HG02870 (cell line): ENCODE results near the gene C9orf152.
"Not testable (repeated sequence)": the region's sequence is repeated elsewhere in the genome, so short reads cannot be mapped to it uniquely, and the experiment has no call there.

Experiments
- ATAC-seq: cut with Tn5 transposase; IDR thresholded peaks from one replicate; pipeline ENCODE4 v1.9.1; 2021; ENCODE audit warnings: mild to moderate bottlenecking, moderate library complexity; ENCODE audit not compliant: unreplicated experiment

Gene C9orf152, protein sequence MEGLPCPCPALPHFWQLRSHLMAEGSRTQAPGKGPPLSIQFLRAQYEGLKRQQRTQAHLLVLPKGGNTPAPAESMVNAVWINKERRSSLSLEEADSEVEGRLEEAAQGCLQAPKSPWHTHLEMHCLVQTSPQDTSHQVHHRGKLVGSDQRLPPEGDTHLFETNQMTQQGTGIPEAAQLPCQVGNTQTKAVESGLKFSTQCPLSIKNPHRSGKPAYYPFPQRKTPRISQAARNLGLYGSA

DNA sequence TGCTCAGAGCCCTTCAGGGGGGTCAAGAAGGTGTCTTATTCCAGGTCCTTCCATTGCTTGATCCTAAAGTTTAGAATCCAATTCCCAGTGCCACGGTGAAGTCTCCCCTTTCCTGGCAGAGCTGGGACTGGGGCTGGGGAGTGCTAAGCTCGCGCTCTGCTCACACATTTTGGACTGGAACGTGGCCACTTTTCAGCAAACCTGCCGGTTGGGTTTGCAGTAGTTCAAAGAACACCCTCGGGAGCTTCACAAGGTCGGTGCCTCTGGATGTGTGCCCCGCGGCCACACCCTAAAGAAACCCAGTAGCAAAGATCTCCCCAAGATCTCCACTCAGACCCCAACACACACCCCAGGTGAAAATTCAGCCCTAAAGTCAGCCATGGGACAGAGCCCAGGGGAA, at the start of gene C9orf152:
Gene C9orf152, minus strand, starts transcription at position 129 of the 400 bp plus-strand sequence. CDS start 580 bp downstream, outside the sequence.
- no peak for ATAC-seq

DNA sequence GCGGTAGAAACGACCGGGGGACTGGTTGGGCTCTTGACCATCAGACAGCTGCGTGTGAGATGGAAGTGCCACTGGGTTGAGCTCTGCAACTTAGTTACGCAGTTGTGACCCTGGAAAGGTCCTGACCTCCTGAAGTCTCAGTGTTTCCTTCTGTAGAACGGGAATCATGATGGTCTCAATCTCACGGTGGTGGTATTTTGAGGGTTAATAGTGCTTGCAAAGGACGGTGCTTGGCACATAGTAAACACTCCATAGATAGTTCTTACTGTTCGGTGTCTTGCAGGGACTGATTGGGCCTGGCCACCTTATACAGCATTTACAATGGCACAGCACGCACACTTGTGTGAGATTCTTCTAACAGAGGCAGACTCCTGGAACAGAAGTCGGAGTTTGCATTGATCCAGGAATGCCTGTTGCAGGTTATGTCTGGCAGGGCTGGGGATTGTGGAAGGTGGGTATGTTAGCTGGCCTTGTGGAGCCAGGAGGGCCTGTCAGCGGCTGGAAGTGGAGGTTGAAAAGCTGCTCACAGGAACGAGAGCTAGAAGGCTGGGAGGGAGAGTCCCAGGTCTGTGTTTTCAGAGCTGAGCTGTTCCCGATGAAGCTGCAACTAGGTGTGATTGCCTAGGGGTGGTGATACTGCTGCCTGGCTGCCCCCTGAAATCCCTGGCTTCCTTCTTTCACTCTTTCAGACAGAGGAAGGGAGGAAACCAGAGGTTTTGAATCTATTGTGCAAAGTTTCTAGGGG, 49.3 kb upstream of the C9orf152 start:
- no peak for ATAC-seq

DNA sequence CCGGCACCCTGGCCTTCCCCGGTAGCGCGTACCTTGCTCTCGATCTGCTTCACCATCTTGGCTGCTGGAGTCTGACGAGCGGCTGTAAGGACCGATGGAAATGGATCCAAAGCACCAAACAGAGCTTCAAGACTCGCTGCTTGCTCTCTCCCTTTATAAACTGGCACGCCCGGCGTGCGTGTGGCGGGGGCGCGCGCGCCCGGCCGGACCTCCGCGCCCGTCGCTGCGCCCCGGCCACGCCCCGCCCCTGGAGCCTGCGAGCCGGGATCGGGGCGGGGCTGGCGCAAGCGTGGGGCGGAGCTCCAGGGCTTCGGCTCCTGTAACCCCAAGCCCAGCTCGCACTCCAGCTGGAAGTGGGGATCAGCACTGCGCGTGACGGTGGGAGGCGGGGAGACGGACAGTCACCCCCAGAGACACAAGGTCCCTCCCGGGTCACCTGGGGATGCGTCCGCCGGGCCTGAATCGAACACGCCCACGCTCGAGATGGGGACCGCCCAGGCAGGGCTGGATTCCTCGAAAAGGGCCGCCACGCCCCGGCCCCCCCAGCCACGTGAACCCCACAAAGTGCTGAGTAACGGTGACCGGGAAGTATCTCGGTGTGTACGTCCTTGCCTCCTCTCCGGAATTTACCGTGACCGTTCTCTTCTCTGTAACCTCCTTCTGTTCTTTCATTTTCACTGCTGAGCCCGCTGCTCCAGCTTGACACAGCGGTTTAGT, 48.6 kb upstream of the C9orf152 start, which contains the start of gene TXN:
Gene TXN, minus strand, starts transcription at position 128 of the 717 bp plus-strand sequence. Its CDS starts 72 bp downstream, at position 56.
- peak; percentile 67 for ATAC-seq

DNA sequence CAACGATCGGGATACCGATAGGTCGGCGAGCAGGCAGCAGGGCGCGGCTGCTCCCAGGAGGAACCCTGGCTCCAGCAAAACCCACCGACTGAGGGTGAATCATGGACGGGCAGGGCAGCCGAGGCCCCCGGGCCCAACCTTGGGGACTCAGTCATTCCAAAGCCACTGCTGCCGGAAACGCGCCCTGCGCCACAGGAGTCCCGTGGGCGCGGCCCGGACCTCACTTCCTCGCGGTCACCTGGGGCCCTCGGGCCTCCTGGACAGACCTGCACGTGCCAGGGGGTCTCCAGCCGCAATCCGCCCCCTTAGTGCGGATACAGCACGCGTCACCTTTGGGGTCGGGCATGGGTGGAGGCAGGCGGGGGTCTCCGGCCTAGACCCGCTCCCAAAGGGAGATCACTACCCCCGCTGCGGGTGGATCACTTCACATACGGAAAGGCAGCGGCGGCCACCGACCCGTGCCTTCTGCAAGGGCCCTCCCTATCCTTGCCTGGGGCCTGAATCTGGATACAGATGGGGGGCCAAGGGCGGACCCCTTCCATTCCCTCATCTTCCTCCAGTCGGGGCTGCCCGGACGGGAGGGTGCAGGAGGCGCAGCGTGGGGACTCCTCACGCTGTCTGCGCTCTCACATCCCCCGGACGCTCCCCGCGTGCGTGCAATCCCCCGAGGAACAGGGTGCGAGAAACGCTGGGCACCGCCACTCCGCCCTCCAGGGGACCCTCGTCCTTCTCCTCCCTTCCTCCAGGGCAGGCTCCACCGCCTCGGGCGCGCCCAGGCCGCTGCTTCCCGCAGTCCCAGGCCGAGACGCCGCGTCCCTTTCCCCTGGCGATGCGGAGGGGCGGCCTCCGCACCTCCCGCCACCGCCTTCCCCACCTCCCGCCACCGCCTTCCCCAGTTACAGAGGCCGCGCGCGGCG, 47.8 kb upstream of the C9orf152 start:
- ATAC-seq, result peak; percentile 22

DNA sequence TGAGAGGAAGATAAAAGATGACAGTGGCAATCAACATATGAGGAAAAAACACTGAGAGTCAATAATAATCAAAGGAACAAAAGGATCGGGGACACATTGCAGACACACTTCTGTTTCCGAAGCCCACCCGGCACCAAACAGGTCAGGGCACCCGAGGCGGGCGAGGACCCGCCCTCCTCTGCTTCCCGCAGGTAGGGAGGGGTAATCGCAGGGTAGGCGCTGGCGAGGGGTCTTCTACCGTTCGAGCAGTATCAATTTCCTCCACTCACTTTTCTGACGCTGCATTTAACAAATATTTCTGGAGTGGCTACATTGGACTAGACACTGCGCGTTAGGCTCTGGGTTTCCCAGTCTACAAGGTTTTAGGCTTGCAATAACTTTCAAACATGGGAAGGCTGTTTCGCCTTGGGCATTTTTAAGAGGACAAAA, 47.1 kb upstream of the C9orf152 start:
- ATAC-seq, result no peak

DNA sequence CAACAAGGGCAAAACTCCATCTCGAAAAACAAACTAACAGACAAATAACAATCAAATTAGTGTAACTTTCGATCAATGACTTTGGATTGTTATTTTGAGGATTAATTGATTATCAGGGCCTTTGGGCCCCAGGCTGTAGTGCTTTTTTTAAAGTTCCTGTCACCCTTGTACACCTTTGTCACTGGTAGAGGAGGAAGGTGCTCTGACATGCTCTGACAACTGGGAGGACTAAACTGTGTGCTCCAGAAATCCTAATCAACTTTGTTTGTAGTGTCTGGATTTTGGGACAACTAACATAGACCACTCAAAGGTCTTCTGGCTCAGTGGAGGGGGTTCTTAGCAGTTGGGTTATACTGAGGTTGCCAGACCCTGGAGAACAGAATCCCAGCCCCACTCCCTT, 46.5 kb upstream of the C9orf152 start:
- no peak for ATAC-seq

DNA sequence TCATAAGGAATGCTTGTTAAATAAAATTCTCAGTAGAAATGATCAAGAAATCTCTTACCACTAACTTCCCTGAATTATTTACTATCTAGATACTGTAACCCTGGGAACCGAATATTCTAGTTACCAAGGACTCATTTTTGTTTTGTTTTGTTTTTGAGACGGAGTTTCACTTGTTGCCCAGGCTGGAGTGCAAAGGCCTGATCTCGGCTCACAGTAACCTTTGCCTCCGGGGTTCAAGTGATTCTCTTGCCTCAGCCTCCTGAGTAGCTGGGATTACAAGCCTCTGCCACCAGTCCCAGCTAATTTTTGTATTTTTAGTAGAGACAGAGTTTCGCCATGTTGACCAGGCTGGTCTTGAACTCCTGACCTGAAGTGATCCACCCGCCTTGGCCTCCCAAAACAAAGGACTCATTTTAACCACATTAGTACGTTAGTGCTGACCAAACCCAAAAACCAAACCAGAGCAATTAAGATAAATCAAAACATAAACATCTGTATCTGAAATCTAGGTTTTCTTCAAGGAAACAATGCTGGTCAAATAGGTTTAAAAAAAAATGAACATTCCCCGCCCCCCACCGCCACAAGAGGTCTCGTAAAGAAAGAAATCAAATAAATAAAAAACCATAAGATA, 44.7 kb upstream of the C9orf152 start:
- ATAC-seq, result no peak

DNA sequence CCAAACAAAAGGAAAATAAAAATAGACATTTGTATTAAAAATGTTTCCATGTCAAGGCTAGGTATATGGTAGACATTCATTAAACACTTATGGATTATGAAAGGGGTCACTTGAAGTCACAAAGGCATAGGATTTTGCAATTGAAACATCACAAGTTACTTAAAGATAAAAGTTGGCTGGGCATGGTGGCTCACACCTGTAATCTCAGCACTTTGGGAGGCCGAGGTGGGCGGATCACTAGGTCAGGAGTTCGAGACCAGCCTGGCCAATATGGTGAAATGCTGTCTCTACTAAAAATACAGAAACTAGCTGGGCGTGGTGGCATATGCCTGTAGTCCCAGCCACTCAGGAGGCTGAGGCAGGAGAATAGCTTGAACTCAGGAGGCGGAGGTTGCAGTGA, 43.8 kb upstream of the C9orf152 start:
- not testable (repeated sequence) for ATAC-seq

DNA sequence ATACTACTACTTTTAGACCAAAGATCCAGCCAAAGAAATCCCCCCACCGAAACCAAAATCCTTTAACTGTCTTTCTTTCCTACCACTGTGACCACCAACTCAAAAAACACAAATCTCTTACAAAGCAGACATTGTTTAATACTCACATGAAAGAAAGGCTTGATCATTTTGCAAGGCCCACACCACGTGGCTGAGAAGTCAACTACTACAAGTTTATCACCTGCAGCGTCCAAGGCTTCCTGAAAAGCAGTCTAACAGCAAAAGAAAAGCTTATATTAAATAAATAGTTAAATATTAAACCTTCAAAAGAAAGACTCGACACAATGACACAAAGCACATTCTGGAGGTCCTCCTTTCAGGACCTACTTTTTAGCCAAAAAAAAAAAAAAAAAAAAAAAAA, 43.3 kb upstream of the C9orf152 start:
- no peak for ATAC-seq

DNA sequence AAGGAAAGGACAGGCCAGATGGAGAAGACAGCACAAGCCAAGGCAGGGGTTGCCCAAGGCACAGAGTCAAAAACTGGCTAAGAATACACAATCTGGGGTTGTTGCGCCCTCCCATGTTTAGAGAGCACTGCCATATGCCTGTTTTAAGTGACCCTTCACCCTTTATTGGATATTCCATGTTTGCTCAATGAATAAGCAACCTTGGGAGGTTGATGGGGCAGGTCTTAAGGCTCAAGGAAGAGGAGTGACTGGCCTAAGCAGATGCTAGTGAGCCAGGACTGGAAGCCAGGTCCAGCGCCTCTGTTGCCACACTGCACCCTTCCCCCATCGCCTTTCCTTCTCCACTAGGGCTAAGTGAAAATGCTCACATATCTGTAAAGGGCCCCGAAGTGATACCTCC, 41.6 kb upstream of the C9orf152 start:
- ATAC-seq, result no peak

DNA sequence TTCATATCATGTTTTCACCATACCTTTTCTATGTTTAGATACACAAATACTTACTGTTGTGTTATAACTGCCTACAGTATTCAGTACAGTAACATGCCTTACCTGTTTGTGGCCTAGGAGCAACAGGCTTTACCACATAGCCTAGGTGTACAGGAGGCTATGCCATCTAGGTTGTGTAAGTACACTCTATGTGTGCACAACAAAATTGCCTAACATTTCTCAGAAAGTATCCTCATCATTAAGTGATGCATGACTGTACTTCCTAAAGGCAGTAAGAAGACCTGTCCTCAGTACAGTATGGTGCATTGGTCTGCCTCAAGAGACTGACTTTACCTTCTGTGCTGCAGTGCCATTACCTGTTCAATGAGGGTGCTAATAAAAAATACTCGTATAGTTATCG, 40.4 kb upstream of the C9orf152 start:
- no peak for ATAC-seq

DNA sequence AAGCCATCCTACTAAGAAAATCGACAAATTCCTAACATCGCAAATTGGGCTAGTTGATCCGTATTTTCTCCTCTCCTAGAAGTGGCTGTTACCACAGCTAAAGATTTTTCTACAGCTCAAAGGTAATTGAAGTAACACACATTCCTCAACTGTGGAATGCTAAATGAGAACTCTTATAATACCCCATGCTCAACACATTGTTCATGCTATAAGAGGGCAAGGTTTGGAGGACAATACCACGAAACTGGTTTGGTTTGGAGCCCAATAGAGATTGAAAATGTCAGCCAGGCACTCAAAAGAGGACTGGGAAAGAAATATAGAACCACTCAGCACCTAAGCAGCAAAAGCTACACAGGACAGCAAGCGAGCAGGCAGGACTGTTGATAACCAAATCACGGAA, 38.3 kb upstream of the C9orf152 start:
- no peak for ATAC-seq

DNA sequence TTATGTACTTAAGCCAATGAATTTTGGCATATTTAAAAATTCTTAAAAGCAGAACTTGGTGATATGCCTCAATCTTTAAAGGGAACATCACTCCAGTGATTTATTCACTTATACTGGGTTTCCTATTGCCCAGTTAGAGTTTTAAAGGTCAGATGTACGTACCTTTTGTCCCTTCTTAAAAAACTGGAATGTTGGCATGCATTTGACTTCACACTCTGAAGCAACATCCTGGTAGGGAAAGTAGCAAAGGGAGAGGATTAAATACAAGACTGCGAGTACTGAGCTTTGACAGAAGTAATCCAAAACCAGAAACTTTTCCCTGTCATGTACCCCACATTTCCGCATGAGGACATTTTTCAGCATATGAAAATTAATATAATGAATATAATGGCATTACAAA, 36.7 kb upstream of the C9orf152 start:
- ATAC-seq, result no peak

DNA sequence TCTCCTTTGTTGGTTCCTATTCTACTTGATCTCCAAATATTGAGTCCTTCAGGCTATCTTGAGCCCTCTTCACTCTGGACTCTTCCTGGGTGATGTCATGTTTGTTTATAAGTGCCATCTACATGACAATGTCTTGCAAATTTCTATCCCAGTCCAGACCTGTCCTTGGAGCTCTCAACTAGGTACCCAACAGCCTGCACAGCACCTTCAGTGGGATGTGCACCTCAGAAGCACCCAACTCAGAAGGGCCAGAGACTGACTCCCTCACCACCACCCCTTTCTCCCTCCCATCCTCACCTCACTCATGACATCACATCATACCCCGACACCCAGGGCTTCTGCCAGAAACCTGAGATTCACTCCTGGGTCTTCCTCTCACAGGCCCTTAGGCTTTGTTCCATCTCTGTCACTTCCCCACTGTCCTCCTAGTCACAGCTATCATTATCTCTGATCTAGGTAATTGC, 33.9 kb upstream of the C9orf152 start:
- ATAC-seq, result no peak

DNA sequence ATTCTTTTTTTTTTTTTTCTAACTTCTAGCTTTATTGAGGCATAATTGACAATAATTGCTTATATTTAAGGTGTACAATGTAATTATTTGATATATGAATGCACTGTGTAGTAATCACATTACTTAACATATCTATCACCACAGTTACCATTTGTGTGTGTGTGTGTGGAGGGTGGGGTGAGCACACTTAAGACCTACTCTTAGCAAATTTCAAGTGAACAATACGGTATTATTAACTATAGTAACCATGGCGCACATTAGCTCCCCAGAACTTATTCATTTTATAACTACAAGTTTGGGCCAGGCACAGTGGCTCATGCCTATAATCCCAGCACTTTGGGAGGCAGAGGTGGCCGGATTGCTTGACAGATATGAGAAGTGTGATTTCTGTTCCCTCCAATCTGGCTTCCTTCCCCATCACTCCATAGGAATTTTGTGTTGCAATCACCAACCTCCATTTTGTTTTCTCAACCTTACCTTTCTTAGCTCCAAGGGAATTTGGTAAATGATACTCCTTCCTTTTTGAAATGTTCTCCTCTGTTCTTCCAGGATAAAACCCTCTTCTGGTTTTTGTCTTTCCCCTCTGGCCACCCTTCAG, 33.4 kb upstream of the C9orf152 start:
- no peak for ATAC-seq

DNA sequence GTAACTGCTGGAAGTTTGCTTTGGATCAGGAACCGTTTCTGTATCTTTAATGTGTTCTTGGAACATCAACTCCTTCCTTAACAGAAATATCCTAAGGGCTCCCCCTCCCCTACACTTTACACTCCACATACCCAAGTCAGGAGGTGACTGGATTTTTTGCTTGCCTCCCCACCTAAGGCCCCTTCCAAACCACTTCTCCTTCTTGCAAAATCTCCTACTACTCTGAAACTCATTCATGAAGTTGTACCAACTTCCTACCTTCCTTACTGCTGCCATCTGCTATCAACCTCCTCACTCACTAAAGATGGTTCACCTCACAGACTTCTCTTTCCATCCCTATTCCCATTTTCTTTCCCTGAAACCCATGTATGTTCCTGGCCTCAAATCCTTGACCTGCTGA, 32.2 kb upstream of the C9orf152 start:
- ATAC-seq, result no peak

DNA sequence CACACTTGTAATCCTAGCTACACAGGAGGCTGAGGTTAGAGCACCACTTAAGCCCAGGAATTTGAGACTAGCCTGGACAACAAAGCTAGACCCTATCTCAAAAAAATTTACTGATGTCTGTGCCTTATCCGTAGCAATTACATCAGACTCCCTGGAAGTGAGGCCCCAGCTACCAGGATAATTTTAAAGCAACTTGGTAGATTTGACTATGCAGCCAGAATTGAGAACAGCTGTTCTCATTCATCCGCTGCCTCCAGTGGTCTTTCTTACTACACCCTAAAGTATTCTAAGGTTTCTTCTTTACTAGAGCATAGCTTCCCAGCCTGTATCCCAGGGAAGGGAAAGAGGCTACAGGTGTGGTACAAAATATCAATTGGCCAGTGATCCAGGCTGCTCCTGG, 20.4 kb upstream of the C9orf152 start:
- ATAC-seq, result no peak

DNA sequence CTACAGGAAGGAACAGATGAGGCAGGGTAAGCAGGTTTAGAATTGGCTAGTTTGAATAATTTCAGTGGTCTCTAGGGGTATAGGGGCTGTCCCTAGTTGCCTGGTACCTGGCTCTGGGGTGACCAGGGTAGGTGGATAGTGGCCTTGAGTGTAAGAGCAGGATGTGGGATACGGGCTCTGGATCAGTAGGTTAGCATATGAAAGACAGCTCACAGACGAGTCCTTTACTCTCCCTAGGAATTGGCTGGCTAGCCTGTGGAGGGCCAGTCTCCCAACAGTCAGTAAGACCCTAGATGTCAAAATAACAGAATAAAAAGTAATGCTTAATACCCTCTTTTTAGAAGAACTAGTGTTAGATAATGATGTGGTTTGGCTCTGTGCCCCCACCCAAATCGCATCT, 16.6 kb upstream of the C9orf152 start:
- no peak for ATAC-seq

DNA sequence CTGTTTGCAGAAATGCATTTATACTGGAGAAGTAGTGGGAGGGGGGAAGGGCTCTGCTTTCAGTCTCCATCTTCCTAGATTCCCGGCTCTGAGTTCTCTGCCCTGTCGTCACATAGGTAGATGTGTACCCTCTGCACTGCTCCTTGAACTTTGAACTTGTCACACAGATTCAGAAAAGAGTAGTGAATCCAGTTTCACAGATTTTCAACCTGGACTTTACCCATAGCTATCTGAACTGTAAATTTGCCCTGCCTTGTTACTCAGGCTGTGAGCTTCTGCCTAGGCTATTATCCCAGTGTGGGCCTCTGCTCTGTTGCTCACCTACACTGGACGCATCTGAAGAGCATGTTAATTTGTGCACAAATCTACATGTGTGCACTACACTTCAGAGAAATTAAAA, 12.8 kb upstream of the C9orf152 start:
- ATAC-seq, result no peak

DNA sequence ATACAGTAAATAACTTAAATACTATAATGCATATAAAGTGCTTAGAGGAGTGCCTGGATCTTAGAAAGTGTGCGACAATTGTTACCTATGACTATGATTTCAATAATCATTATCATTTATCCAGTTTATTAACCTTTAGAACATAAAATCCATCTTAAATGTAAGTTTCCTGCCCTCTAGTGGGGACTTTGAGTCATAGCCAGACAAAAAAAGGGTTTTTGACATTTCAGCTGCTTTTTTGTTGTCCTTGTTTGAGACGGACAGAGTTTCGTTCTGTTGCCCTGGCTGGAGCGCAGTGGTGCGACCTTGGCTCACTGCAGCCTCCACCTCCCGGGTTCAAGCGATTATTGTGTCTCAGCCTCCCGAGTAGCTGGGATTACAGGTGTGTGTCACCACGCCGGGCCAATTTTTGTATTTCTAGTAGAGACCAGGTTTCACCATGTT, 9.7 kb upstream of the C9orf152 start:
- ATAC-seq, result no peak
